HG02852 (cell line): ENCODE results near the gene NRAP.
"Not testable (repeated sequence)": the region's sequence is repeated elsewhere in the genome, so short reads cannot be mapped to it uniquely, and the experiment has no call there.

Experiments
- ATAC-seq: cut with Tn5 transposase; IDR thresholded peaks from one replicate; pipeline ENCODE4 v1.9.1; 2021; ENCODE audit warnings: mild to moderate bottlenecking, moderate library complexity; ENCODE audit not compliant: unreplicated experiment

NRAP gene

DNA sequence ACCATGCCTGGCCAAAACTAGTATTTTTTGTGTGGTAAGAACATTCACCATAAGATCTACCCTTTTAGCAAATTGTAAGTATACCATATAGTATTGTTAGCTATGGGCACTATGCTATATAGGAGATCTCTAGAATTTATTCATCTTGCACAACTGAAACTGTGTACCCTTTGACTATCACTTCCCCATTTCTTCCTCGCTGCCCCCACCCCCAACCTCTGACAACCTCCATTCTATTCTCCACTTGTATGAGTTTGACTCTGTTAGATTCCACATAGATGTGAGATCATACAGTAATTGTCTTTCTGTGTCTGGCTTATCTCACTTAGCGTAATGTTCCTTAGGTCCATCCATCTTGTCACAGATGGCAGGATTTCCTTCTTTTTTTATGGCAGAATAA, 19.5 kb upstream of the NRAP start:
- ATAC-seq: no peak

- ATAC-seq: peak; percentile 50
These were observed 18.0 kb upstream of the NRAP start for GRCh38 chr10:113681533-113682470.

GRCh38 chr10:113680190-113681111, 16.6 kb upstream of the NRAP start:
- ATAC-seq: peak; percentile 16

- peak; percentile 69 for ATAC-seq
These were observed 15.8 kb upstream of the NRAP start, which contains the start of gene CASP7 for GRCh38 chr10:113679463-113680189. Gene CASP7 (plus strand): TSS chr10:113679912. CDS start chr10:113697494, 17,582 bp downstream.

GRCh38 chr10:113666682-113667252, 2.9 kb upstream of the NRAP start:
- peak; percentile 89 for ATAC-seq

- ATAC-seq: no peak
These were observed 2.0 kb upstream of the NRAP start for GRCh38 chr10:113665806-113666354.

- no peak for ATAC-seq
These were observed 1.5 kb upstream of the NRAP start for GRCh38 chr10:113665352-113665751.

DNA sequence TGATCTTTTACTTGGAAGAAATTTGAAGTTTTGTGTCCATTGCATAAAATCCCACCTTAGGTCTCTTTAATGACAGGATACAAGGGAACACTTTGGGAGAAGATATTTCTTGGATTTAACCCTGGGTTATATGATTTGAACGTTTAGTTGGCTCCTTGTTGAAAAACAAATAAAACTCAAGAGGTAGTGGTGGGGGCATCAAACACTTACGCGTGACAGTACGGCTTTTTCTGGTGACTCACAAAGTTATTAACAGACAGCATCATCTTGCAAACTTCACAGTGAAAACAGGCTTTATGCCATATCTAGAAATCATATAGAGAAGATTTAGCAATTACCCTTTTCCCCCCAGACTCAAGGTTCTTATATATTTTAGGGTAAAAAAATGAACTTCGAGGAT, 699 bp downstream of the NRAP start:
- no peak for ATAC-seq

GRCh38 chr10:113661332-113661731, 2.5 kb downstream of the NRAP start:
- ATAC-seq: no peak

DNA sequence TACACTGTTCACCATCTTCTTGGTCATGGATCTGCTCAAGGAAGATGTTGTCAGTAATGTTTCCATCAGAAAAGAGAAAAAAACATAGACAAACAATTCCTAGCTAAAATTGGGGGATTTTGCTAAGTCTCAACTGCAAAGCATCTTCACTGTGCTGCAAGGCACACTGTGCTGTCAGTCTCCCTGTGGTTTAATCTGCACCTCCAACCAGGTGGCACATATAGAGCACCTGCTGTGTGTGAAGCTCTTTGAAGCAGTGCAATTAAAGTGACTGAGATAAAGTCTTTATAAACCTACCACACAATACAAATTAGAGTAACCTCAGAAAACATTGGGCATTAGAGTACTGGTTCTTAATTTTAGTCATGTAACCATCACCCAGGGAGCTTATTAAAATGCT, 6.3 kb downstream of the NRAP start:
- no peak for ATAC-seq

- no peak for ATAC-seq
These were observed 6.9 kb downstream of the NRAP start for GRCh38 chr10:113656896-113657295.

GRCh38 chr10:113652456-113652855, 11.4 kb downstream of the NRAP start:
- not testable (repeated sequence) for ATAC-seq

DNA sequence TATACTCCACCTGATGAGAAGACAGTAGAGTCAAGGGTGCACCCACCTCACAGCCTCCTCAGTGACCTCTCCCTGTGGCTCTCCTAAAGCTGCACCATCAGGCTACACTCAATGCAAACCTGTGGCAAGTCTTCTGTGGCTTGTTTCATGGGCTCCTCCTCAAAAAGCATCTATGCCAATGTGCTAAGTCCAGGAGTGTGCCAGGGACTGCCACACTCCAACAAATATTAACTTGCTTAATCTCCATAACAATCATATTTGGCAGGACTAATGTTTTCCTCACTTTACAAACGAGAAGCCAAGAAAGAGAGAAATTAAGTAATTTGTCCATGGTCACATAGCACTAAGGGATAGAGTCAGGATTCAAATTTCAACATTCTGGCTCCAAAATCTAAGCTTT, 11.9 kb downstream of the NRAP start:
- ATAC-seq: no peak

DNA sequence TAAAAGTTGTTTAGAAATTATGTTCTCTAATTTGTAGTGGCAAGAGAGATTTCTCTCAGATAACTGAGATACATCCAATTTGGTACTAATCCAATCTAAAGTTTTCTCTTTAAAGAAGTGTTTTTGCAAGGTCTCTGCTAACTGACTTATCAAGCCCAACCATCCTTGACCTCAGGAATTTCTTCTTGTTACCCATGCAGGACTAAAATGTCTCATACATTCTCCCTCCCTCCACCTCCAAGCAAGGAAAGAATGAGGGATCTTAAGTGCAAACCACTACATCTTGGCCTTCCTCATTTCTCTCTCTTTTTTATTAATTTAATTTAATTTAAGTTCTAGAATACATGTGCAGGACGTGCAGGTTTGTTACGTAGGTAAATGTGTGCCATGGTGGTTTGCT, 12.8 kb downstream of the NRAP start:
- no peak for ATAC-seq

DNA sequence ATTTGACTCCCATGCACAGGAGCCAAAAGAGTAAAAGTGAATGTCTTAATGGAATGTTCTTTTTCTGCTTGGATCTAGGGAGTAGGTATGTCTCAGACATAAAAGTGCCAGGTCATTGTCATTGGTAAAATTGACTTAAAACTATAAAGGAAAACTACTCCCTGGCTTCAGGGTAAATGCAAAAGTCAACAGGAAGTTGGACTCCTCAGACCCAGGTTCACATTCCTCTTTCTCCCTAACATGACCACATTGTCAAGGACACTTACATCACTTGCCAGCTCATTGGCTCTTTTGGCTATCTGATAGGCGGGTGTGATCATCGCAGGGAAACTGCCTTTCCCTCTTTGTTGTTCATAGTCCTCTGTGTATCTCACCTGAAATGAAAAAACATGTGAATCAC, 13.7 kb downstream of the NRAP start:
- no peak for ATAC-seq

- ATAC-seq: no peak
These were observed 15.4 kb downstream of the NRAP start for GRCh38 chr10:113648478-113648877.

DNA sequence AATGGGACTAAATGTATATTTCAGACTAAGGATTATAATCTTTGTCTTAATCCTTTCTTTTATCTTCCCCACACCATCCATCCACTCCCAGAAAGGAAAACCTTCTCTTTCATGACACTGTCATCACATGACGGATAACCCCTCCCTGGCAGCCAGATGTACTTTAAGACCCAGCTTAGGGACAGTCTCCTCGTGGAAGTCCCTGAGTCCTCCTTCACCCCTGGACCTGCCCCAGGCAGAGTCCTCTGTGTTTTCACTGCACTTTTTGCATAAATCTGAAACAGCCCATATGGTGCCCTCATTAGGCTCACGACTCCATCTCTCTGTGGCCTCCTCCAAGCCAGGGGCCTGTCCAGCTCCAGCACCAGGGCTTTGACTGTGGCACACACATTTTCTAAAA, 16.0 kb downstream of the NRAP start:
- no peak for ATAC-seq

DNA sequence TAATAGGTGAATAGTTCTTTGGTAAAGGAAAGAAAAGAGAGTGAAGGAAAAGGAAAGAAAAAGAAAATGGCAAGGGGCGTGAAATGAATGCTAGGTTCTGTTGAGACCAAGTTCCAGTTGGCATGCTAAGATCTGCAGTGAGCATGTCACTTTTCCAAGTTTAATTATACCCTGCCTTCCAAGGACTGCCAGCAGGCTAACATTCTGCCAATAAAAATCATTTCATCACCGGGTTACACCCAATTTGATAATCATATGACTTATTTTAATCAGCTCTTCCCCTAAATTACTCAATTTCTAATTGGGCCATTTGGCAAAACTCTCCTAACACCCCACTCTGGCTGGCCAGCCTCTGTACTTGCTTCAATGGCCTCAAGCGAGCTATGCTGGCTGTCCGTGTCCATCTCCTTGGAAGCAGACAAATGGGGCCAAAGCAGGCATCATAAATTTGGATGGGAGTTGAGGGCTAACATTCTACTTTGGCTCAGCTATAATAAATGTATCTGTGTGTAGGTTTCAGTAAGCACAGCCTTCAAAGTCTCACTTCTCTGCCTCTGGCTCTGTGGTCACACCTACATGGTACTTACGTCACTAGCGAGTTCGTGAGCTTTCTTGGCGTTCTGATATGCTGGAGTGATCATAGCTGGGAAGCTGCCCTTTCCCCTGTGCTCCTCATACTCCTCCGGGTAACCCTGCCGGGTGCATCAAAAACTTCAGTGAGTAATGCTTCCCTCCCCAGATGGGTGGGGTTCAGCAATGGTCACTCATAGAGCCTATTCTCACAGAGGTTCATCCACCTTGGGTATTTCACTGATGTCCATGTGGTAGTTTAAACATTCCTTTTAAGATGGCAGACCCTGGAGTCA, 17.3 kb downstream of the NRAP start:
- ATAC-seq: no peak
